Placental epithelial cell (primary cell): ENCODE results near the gene COX10. TPM values are rescaled to one million over a fixed set of nuclear protein-coding genes. Genes with fewer than 3 reads are reported as not detected.

Experiments used
- small RNA-seq: library from RNA; depleted of rRNA; stranded (forward); fragments of <200 nt; gene quantifications from one replicate; pipeline ENCODE3, GENCODE V24; 2012
- total RNA-seq: library from RNA; depleted of rRNA; stranded (reverse); fragments of >200 nt; gene quantifications from 2 replicates; pipeline ENCODE4 v1.2.3, GENCODE V29; 2012

COX10 gene
- total RNA-seq: 17.7 and 30.8 TPM in 2 replicates

DNA sequence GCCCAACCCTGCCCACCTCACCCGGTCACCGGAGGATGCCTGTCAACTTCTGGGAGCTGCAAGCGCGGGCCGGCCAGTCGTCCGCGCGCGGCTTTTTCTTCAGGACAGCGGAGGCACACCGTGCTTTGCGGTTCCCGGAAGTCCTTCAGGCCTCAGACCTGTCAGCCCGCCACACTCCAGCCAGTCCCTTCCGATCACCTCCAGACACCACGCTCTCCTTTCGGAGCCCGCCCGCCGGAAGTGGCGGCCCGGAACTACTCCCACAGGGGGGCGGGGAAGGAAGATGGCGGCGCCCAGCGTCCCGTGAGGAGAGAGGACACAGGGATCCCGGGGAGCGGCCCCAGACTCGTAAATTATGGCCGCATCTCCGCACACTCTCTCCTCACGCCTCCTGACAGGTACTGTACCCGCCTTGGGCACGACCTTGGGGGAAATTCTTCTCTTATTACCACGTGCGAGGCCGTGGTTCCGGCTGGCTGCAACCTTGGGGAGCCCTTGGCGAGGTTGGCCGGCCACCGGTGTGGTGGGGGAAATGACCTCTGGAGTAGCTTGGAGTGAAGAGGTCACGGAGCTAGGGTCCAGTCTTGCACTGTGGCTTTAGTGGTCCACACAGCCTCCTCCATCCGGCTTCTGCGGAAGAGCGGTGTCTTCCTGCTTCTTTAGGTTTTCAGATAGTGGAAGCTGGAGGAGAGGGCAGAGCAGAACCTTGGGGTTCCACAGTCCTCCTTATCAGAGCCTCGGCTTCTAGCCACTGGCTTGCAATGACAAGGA, at the start of gene COX10:
Gene COX10, plus strand, starts transcription at position 254 of the 771 bp plus-strand sequence. Its CDS starts 102 bp downstream, at position 356.

DNA sequence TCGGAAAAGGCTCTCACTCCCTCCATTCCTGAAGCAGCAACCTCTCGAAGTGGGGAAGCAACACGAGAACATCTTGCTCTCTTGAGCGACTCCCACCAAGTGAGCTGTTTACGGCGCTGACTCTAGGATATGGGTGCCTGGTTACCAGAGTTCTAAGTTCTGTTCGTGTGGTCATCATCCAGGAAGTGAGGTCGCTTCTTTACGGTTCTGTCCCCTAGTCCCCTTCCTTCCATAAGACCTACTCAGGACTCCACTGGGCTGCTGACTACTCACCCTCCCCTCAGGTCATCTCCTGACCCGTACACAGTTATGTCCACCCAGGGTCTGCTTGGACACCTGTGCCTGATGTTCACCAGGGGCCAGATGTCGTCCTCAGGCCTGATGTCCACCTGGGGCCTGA, 167.5 kb downstream of the COX10 start, which contains the start of gene CDRT15:
Gene CDRT15, minus strand, starts transcription at position 101 of the 400 bp plus-strand sequence. Its CDS starts 29 bp downstream, at position 72.

Small RNA genes lying within 50 kb of the gene (small RNA-seq; reads per million reads assigned to genes)
- gene RF00090: not detected

Other genes with a start within 250 kb of the COX10 start
- not detected in 2 replicates for gene CDRT15, start 167.4 kb downstream of the COX10 start, total RNA-seq
- 1.2 and 1.6 TPM in 2 replicates for gene HS3ST3B1, start 231.6 kb downstream of the COX10 start, total RNA-seq